Measurements from ENCODE around the gene GPC6.

DNA sequence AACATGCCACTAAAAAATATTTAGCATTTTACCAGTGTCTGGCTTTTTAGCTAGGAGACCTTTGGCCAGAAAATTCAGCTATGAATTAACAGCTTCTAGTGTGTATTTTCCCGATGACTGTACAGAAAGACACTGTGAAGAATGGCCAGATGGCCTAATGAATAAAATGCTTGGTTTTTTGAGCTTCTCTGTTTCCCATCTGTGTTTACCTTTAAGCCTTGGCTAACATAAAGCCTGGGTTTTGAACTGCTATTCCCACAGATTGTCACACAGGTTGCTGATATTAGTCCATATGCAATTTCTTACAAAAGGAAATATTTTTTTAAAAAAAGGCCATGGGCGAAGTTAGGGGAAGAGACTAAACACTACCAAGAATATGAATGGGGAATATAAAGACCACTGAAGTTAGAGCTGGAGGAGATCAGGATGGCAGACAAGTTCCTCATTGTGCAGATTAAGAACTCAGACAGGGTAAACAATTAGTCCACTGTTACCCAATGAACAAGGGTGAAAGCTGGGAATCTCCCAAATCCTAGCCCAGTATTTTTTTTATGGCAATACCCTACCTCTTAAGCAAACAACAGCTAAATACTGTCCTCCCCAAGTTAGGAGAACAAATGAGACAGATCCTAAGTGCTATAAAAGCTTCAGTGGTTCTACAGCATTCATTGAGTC lies 1157.8 kb downstream of the GPC6 start:
- no peak for TF ChIP-seq GATA2 (IDR thresholded peaks at IDR 0.05; ENCODE audit: low read depth, low read length)
- no peak for TF ChIP-seq GATA3 (IDR thresholded peaks at IDR 0.05; ENCODE audit: low read depth, low read length)

Measured in SH-SY5Y (cell line).